ENCODE measurements around the gene STX8.

Gene STX8

GRCh38 chr17:9331279-9332131 lies 244.1 kb downstream of the STX8 start:
- Histone ChIP-seq H3K36me3 (ENCODE audit: control insufficient read depth, insufficient read depth, low read length) (no peaks in the 10 kb centered on the region), H3K4me3 (replicated peaks; ENCODE audit: low read depth, low read length) (no peak overlapping the region), H3K27me3 (replicated peaks; ENCODE audit: control insufficient read depth, insufficient read depth, low read length) (no peaks in the 10 kb centered on the region)
- TF ChIP-seq, protein P1, sequence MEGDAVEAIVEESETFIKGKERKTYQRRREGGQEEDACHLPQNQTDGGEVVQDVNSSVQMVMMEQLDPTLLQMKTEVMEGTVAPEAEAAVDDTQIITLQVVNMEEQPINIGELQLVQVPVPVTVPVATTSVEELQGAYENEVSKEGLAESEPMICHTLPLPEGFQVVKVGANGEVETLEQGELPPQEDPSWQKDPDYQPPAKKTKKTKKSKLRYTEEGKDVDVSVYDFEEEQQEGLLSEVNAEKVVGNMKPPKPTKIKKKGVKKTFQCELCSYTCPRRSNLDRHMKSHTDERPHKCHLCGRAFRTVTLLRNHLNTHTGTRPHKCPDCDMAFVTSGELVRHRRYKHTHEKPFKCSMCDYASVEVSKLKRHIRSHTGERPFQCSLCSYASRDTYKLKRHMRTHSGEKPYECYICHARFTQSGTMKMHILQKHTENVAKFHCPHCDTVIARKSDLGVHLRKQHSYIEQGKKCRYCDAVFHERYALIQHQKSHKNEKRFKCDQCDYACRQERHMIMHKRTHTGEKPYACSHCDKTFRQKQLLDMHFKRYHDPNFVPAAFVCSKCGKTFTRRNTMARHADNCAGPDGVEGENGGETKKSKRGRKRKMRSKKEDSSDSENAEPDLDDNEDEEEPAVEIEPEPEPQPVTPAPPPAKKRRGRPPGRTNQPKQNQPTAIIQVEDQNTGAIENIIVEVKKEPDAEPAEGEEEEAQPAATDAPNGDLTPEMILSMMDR (IDR thresholded peaks at IDR 0.05; ENCODE audit: insufficient read depth, low read length, poor library complexity, severe bottlenecking): no peak
- DNase-seq (ENCODE audit: extremely low read depth, insufficient read length): no peak

GRCh38 chr17:9330611-9331271 lies 244.9 kb downstream of the STX8 start:
- no peaks in the 10 kb centered on the region for H3K27me3 ChIP-seq (replicated peaks; ENCODE audit: control insufficient read depth, insufficient read depth, low read length)
- TF ChIP-seq, protein P1 (IDR thresholded peaks at IDR 0.05; ENCODE audit: insufficient read depth, low read length, poor library complexity, severe bottlenecking): no peak
- no peak overlapping the region for H3K4me3 ChIP-seq (replicated peaks; ENCODE audit: low read depth, low read length)
- no peaks in the 10 kb centered on the region for H3K36me3 ChIP-seq (ENCODE audit: control insufficient read depth, insufficient read depth, low read length)
- no peak for DNase-seq (ENCODE audit: extremely low read depth, insufficient read length)

GRCh38 chr17:9330141-9330540 lies 245.5 kb downstream of the STX8 start:
- TF ChIP-seq, protein P1 (IDR thresholded peaks at IDR 0.05; ENCODE audit: insufficient read depth, low read length, poor library complexity, severe bottlenecking): no peak
- DNase-seq (ENCODE audit: extremely low read depth, insufficient read length): no peak
- Histone ChIP-seq H3K27me3 (replicated peaks; ENCODE audit: control insufficient read depth, insufficient read depth, low read length) (no peaks in the 10 kb centered on the region), H3K4me3 (replicated peaks; ENCODE audit: low read depth, low read length) (no peak overlapping the region), H3K36me3 (ENCODE audit: control insufficient read depth, insufficient read depth, low read length) (no peaks in the 10 kb centered on the region)

DNA sequence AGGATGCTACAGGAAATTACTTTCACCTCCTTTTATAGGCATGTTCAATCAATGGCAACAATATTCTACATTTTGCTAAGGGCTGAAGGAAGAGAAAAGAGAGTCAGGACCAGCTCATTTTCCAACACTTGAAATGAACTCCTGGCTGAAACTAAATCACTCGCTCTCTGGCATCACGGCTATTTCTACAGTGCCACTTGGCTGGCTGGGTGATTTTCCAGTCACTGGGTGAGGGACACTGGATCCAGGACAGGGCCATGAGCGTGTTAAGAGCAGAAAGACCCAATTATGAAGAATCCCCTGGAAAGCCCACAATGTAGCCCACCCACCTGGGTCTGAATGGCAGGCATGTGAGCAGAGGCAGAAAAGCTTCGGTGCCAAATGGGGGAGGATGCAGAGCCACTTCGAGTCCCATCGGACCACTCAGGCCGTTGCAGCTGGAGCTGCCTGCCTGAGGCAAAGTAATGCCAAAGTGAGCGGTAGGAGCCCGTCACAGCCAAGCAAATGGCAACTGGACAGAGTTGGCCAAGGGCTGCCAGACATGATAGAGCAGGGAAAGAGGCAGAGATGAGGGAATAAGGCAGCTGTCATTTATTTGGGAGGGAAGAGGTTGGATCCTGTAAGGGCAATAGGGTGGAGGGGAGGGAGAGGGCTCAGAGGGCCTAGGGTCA lies 246.2 kb downstream of the STX8 start:
- H3K27me3 ChIP-seq (replicated peaks; ENCODE audit: control insufficient read depth, insufficient read depth, low read length): no peaks in the 10 kb centered on the region
- H3K4me3 ChIP-seq (replicated peaks; ENCODE audit: low read depth, low read length): no peak overlapping the region
- DNase-seq (ENCODE audit: extremely low read depth, insufficient read length): no peak
- H3K36me3 ChIP-seq (ENCODE audit: control insufficient read depth, insufficient read depth, low read length): no peaks in the 10 kb centered on the region
- TF ChIP-seq, protein P1 (IDR thresholded peaks at IDR 0.05; ENCODE audit: insufficient read depth, low read length, poor library complexity, severe bottlenecking): no peak

DNA sequence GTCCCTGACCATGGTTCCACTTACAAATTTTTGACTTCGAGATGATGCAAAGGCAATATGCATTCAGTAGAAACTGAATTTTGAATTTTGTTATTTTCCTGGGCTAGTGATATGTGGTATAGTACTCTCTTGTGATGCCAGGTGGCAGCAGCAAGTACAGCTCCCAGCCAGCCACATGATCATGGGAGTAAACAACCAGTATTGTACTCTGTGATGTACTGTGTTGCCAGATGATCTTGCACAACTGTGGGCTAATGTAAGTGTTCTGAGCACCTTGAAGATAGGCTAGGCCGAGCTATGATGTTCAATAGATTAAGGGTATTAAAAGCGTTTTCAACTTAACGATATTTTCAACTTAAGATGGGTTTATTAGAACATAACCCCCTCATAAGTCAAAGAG lies 250.8 kb downstream of the STX8 start:
- H3K4me3 ChIP-seq (replicated peaks; ENCODE audit: low read depth, low read length): no peak overlapping the region
- no peaks in the 10 kb centered on the region for H3K27me3 ChIP-seq (replicated peaks; ENCODE audit: control insufficient read depth, insufficient read depth, low read length)
- no peaks in the 10 kb centered on the region for H3K36me3 ChIP-seq (ENCODE audit: control insufficient read depth, insufficient read depth, low read length)
- DNase-seq (ENCODE audit: extremely low read depth, insufficient read length): no peak
- TF ChIP-seq, protein P1 (IDR thresholded peaks at IDR 0.05; ENCODE audit: insufficient read depth, low read length, poor library complexity, severe bottlenecking): no peak
